Activated B cell treated with CpG ODN at 0.5 μM for 24 hours (primary cell): Measurements from ENCODE around the gene SCG5. TPM values are rescaled to one million over a fixed set of nuclear protein-coding genes. Genes with fewer than 3 reads are reported as not detected.

ENCODE experiments used
- ATAC-seq: fragments of 200-7000 bp; cut with Tn5 transposase; one replicate; pipeline ENCODE4 v1.10.0; 2021; ENCODE audit warnings: low read depth, mild to moderate bottlenecking, moderate library complexity
- CTCF ChIA-PET: fragments of 350-600 bp; sonication (Branson Sonifier 250); formaldehyde crosslinking; loops from one replicate; lab custom pipeline; 2021; ENCODE audit warnings: antibody characterized with exemption; lab: Charles Lee
- POLR2A ChIA-PET: fragments of 350-600 bp; sonication (Branson Sonifier 250); formaldehyde crosslinking; loops from one replicate; lab custom pipeline; 2021; ENCODE audit warnings: antibody characterized with exemption; lab: Charles Lee
- DNase-seq: peaks from one replicate; pipeline ENCODE4 v3.0.0; 2022
- H3K27ac Mint-ChIP-seq: one replicate; pipeline ENCODE4 v1.8.0; 2020; ENCODE audit warnings: mixed read lengths
- H3K27me3 Mint-ChIP-seq: one replicate; pipeline ENCODE4 v1.8.0; 2021; ENCODE audit warnings: mixed read lengths
- H3K36me3 Mint-ChIP-seq: one replicate; pipeline ENCODE4 v1.8.0; 2021; ENCODE audit warnings: low read depth, mixed read lengths
- H3K4me1 Mint-ChIP-seq: one replicate; pipeline ENCODE4 v1.8.0; 2021; ENCODE audit warnings: mixed read lengths
- H3K4me3 Mint-ChIP-seq: one replicate; pipeline ENCODE4 v1.8.0; 2020; ENCODE audit warnings: mild to moderate bottlenecking, mixed read lengths
- H3K9me3 Mint-ChIP-seq: one replicate; pipeline ENCODE4 v1.8.0; 2020; ENCODE audit warnings: mixed read lengths
- intact Hi-C: fragments of 100-400 bp; cut with micrococcal nuclease; formaldehyde crosslinking; loops from one replicate; pipeline ENCODE4 v1.15.1; 2024
- total RNA-seq: library from RNA; stranded (reverse); gene quantifications from 2 replicates; pipeline ENCODE4 v1.2.3, GENCODE V29; 2022
- TF ChIP-seq, protein P1 (sequence below): fragments of 200-600 bp; IDR thresholded peaks from one replicate; pipeline ENCODE4 v1.8.0; 2022; ENCODE audit warnings: antibody characterized with exemption, mild to moderate bottlenecking

Gene SCG5
- total RNA-seq, 1 donor from 2014 or later, result 0.27 TPM

GRCh38 chr15:32656091-32656490, 14.6 kb downstream of the SCG5 start:
- ChIA-PET CTCF (interaction anchor here (1.2 to 2.1 kb wide), 2 partner anchors 300 to 338 kb away, joined by 3 to 6 read pairs; no protein-coding TSS in a partner anchor), POLR2A (interaction anchor here (0.5 kb wide), 1 partner anchor 252 kb away, joined by 9 read pairs; no protein-coding TSS in a partner anchor)
- Mint-ChIP-seq H3K9me3 (no peaks in the 10 kb centered on the region), H3K36me3 (no peaks in the 10 kb centered on the region), H3K27me3 (no peaks in the 10 kb centered on the region), H3K4me1 (no peaks in the 10 kb centered on the region), H3K4me3 (no peak overlapping the region), H3K27ac (no peak overlapping the region)
- intact Hi-C loops, result no loop called here
- ATAC-seq, result no peak
- DNase-seq, result no peak
- TF ChIP-seq, protein P1, sequence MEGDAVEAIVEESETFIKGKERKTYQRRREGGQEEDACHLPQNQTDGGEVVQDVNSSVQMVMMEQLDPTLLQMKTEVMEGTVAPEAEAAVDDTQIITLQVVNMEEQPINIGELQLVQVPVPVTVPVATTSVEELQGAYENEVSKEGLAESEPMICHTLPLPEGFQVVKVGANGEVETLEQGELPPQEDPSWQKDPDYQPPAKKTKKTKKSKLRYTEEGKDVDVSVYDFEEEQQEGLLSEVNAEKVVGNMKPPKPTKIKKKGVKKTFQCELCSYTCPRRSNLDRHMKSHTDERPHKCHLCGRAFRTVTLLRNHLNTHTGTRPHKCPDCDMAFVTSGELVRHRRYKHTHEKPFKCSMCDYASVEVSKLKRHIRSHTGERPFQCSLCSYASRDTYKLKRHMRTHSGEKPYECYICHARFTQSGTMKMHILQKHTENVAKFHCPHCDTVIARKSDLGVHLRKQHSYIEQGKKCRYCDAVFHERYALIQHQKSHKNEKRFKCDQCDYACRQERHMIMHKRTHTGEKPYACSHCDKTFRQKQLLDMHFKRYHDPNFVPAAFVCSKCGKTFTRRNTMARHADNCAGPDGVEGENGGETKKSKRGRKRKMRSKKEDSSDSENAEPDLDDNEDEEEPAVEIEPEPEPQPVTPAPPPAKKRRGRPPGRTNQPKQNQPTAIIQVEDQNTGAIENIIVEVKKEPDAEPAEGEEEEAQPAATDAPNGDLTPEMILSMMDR, result no peak

DNA sequence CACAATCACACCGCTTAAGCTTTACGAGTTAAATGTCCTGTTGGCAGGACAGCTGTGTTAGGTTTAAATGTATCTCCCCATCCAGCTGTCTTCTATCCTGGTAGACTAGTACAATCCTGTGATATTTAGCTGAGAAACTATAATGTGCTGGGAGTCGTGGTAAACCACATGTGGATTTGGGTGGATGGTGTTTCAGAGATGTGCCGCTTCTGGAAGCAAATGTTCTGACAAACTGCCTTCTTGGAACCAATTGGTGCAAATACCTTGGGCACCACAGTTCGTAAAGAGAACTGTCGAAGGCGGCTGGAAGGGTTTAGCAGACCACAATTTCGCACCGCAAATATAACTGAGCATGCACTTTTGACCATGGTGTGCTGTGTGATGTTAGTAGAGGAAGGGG, 15.0 kb downstream of the SCG5 start:
- intact Hi-C loops, result no loop called here
- no peak overlapping the region for H3K4me3 Mint-ChIP-seq
- no peak overlapping the region for H3K27ac Mint-ChIP-seq

GRCh38 chr15:32657198-32657883, 15.8 kb downstream of the SCG5 start:
- no peaks in the 10 kb centered on the region for H3K36me3 Mint-ChIP-seq
- POLR2A ChIA-PET, result no interaction called here
- no peaks in the 10 kb centered on the region for H3K4me1 Mint-ChIP-seq
- TF ChIP-seq, protein P1, result no peak
- H3K4me3 Mint-ChIP-seq, result no peak overlapping the region
- ATAC-seq, result no peak
- no peak overlapping the region for H3K27ac Mint-ChIP-seq
- no peak for DNase-seq
- H3K9me3 Mint-ChIP-seq, result no peaks in the 10 kb centered on the region
- intact Hi-C loops, result no loop called here
- CTCF ChIA-PET, result interaction anchor here (0.7 to 1.2 kb wide), 3 partner anchors 8 to 340 kb away, joined by 3 read pairs; no protein-coding TSS in a partner anchor
- H3K27me3 Mint-ChIP-seq, result no peaks in the 10 kb centered on the region

More for the DNA sequence above, 15.0 kb downstream of the SCG5 start:
- TF ChIP-seq, protein P1, result no peak
- Mint-ChIP-seq H3K27me3 (no peaks in the 10 kb centered on the region), H3K4me1 (no peaks in the 10 kb centered on the region), H3K9me3 (no peaks in the 10 kb centered on the region), H3K36me3 (no peaks in the 10 kb centered on the region)
- DNase-seq, result no peak
- no peak for ATAC-seq
- POLR2A ChIA-PET, result interaction anchor here (0.5 kb wide), 1 partner anchor 252 kb away, joined by 9 read pairs; no protein-coding TSS in a partner anchor
- CTCF ChIA-PET, result interaction anchor here (1.2 to 2.1 kb wide), 2 partner anchors 300 to 338 kb away, joined by 3 to 6 read pairs; no protein-coding TSS in a partner anchor

GRCh38 chr15:32657941-32658340, 16.4 kb downstream of the SCG5 start:
- no peaks in the 10 kb centered on the region for H3K9me3 Mint-ChIP-seq
- H3K27me3 Mint-ChIP-seq, result no peaks in the 10 kb centered on the region
- no peak overlapping the region for H3K27ac Mint-ChIP-seq
- H3K36me3 Mint-ChIP-seq, result no peaks in the 10 kb centered on the region
- DNase-seq (no peak), ATAC-seq (no peak)
- intact Hi-C loops, result no loop called here
- TF ChIP-seq, protein P1, result no peak
- no peak overlapping the region for H3K4me3 Mint-ChIP-seq
- ChIA-PET CTCF (interaction anchor here (1.1 to 6.7 kb wide), 3 partner anchors 278 to 339 kb away, joined by 3 to 67 read pairs (median 3); no protein-coding TSS in a partner anchor), POLR2A (no interaction called here)
- H3K4me1 Mint-ChIP-seq, result no peaks in the 10 kb centered on the region
